ENCODE results near the gene TMEM94. TPM values are rescaled to one million over a fixed set of nuclear protein-coding genes. Genes with fewer than 3 reads are reported as not detected.

Gene TMEM94
- polyA plus RNA-seq, 2 of the 4 experiments (the other 2 are of a cell fraction): 30.5 to 63.8 TPM

- no peak for TF ChIP-seq REST (IDR thresholded peaks at IDR 0.05)
- no peak for TF ChIP-seq MAFK (IDR thresholded peaks at IDR 0.05; ENCODE audit: partially characterized antibody)
- TF ChIP-seq JUN (IDR thresholded peaks at IDR 0.05): no peak
- no peak for TF ChIP-seq CTCF (IDR thresholded peaks at IDR 0.05)
- TF ChIP-seq RARB (CRISPR knock-in tag; IDR thresholded peaks at IDR 0.05): no peak
- TF ChIP-seq MYC (IDR thresholded peaks at IDR 0.05; ENCODE audit: borderline replicate concordance, low read length): no peak
Measured at GRCh38 chr17:75491680-75492079, 35.2 kb downstream of the TMEM94 start (continued).

GRCh38 chr17:75492555-75493168, 36.2 kb downstream of the TMEM94 start:
- H3K4me3 ChIP-seq: no peak overlapping the region
- no peaks in the 10 kb centered on the region for H3K9me3 ChIP-seq
- TF ChIP-seq CEBPB (IDR thresholded peaks at IDR 0.05) (no peak), RAD21 (conservative IDR thresholded peaks at IDR 0.05 in 1 of 2, IDR thresholded peaks at IDR 0.05 in 1 of 2) (no peak), GATA3 (IDR thresholded peaks at IDR 0.05; ENCODE audit: borderline replicate concordance) (no peak), FOSB (CRISPR knock-in tag; IDR thresholded peaks at IDR 0.05) (no peak), EHF (CRISPR knock-in tag; IDR thresholded peaks at IDR 0.05) (no peak), CBX8 (IDR thresholded peaks at IDR 0.05) (no peak), PBX3 (IDR thresholded peaks at IDR 0.05) (no peak), HEYL (CRISPR knock-in tag; IDR thresholded peaks at IDR 0.05) (no peak), TP53 (CRISPR knock-in tag; IDR thresholded peaks at IDR 0.05) (no peak), SREBF2 (IDR thresholded peaks at IDR 0.05) (no peak), FOXS1 (CRISPR knock-in tag; IDR thresholded peaks at IDR 0.05) (no peak), MYC (IDR thresholded peaks at IDR 0.05; ENCODE audit: borderline replicate concordance, low read length) (no peak)
- no peak overlapping the region for H3K27ac ChIP-seq
- POLR2A ChIA-PET: interaction anchor here (0.5 kb wide), 1 partner anchor 78 kb away, joined by 5 read pairs; no protein-coding TSS in a partner anchor
- no peak overlapping the region for H3K4me2 ChIP-seq
- ATAC-seq (no peak), DNase-seq (ENCODE audit: low read depth in 1 of 2, low spot score in 1 of 2) (no peak), FAIRE-seq (no peak)
- H3K4me1 ChIP-seq: no peaks in the 10 kb centered on the region
- WGBS (ENCODE audit: missing lambda C conversion rate): 90% methylated on average over 17 of the region's 23 CpGs
- CTCF ChIA-PET: interaction anchor here (1.1 to 4.9 kb wide), 4 partner anchors 9 to 21 kb away, joined by 3 to 40 read pairs (median 4); no protein-coding TSS in a partner anchor

- ChIA-PET POLR2A (interaction anchor here (1.4 kb wide), 1 partner anchor 11 kb away, joined by 3 read pairs; no protein-coding TSS in a partner anchor), CTCF (interaction anchor here (0.6 to 4.9 kb wide), 4 partner anchors 10 to 152 kb away, joined by 3 to 40 read pairs (median 6); no protein-coding TSS in a partner anchor)
- DNase-seq (ENCODE audit: low read depth in 1 of 2, low spot score in 1 of 2): no peak
- H3K4me1 ChIP-seq: no peaks in the 10 kb centered on the region
- H3K27ac ChIP-seq: no peak overlapping the region
- no peaks in the 10 kb centered on the region for H3K9me3 ChIP-seq
- H3K4me2 ChIP-seq: no peak overlapping the region
- ATAC-seq: no peak
- H3K4me3 ChIP-seq: no peak overlapping the region
- no peak for FAIRE-seq
- WGBS (ENCODE audit: missing lambda C conversion rate): 90% methylated on average over 19 of the region's 23 CpGs
- TF ChIP-seq RNF2 (IDR thresholded peaks at IDR 0.05; ENCODE audit: borderline replicate concordance, low read depth) (no peak), ELK1 (IDR thresholded peaks at IDR 0.05; ENCODE audit: low read depth, low read length) (no peak), HOXB13 (CRISPR knock-in tag; IDR thresholded peaks at IDR 0.05; ENCODE audit: low read depth) (no peak), CHD4 (IDR thresholded peaks at IDR 0.05; ENCODE audit: borderline replicate concordance) (no peak), ATOH8 (CRISPR knock-in tag; IDR thresholded peaks at IDR 0.05; ENCODE audit: low read depth) (no peak), EHMT2 (IDR thresholded peaks at IDR 0.05; ENCODE audit: low read depth) (no peak), RAD21 (conservative IDR thresholded peaks at IDR 0.05 in 1 of 2, IDR thresholded peaks at IDR 0.05 in 1 of 2) (no peak), BCL3 (IDR thresholded peaks at IDR 0.05) (no peak), CEBPB (IDR thresholded peaks at IDR 0.05) (no peak)
Measured at GRCh38 chr17:75493476-75494129, 37.2 kb downstream of the TMEM94 start.

All from A549 (cell line).